GM19438 (cell line): ENCODE results near the gene TNKS2.
A peak's percentile ranks its signal among the peaks of the same experiment; 100 is the strongest.

Experiments used
- ATAC-seq: cut with Tn5 transposase; IDR thresholded peaks from one replicate; pipeline ENCODE4 v1.9.1; 2021; ENCODE audit warnings: low read depth; ENCODE audit not compliant: unreplicated experiment

The TNKS2 gene

GRCh38 chr10:91907033-91907594 lies 108.9 kb downstream of the TNKS2 start:
- no peak for ATAC-seq

GRCh38 chr10:91907914-91908336 lies 109.7 kb downstream of the TNKS2 start:
- ATAC-seq: no peak

- ATAC-seq: peak; percentile 89
Measured at GRCh38 chr10:91908337-91909116, 110.3 kb downstream of the TNKS2 start.

- no peak for ATAC-seq
Measured at GRCh38 chr10:91909117-91909677, 111.0 kb downstream of the TNKS2 start, which contains the start of gene FGFBP3. FGFBP3 (minus strand) TSS chr10:91909486; CDS start chr10:91908969, 517 bp downstream.

- no peak for ATAC-seq
Measured at GRCh38 chr10:91910467-91910866, 112.2 kb downstream of the TNKS2 start.
